SK-N-MC (cell line): ENCODE data around the gene HAPSTR1.

Experiments used
- DNase-seq: peaks from one replicate; pipeline ENCODE4 v3.0.0-alpha.2; 2011; ENCODE audit warnings: low read depth, low spot score
- H3K27ac ChIP-seq: fragments of 200-600 bp; sonication (generic); 2 replicates; pipeline ENCODE4 v1.5.1; 2016; ENCODE audit warnings: mixed run types
- H3K36me3 ChIP-seq: fragments of 200-600 bp; sonication (generic); 2 replicates; pipeline ENCODE4 v1.6.1; 2017; ENCODE audit warnings: antibody characterized with exemption, low read length, mixed read lengths; ENCODE audit not compliant: insufficient read depth
- H3K4me3 ChIP-seq: fragments of 200-600 bp; sonication (generic); 2 replicates; pipeline ENCODE4 v1.5.1; 2016
- H3K9ac ChIP-seq: fragments of 200-600 bp; sonication (generic); 2 replicates; pipeline ENCODE4 v1.8.0; 2017; ENCODE audit warnings: mixed run types, mixed read lengths; ENCODE audit not compliant: insufficient read length
- H3K9me3 ChIP-seq: fragments of 200-600 bp; sonication (generic); 2 replicates; pipeline ENCODE4 v1.6.1; 2017; ENCODE audit warnings: low read depth, mild to moderate bottlenecking, antibody characterized with exemption, low read length, moderate library complexity, mixed read lengths
- EZH2 ChIP-seq: fragments of 200-600 bp; sonication (generic); IDR thresholded peaks from one replicate; pipeline ENCODE4 v1.6.1; 2017; ENCODE audit warnings: antibody characterized with exemption
- FOXP2 ChIP-seq: optimal IDR thresholded peaks from 2 replicates; pipeline ENCODE3; 2011; ENCODE audit warnings: mild to moderate bottlenecking, moderate library complexity; ENCODE audit not compliant: insufficient read depth; ENCODE audit errors: extremely low read length, control extremely low read depth
- POLR2AphosphoS5 ChIP-seq: IDR thresholded peaks from 2 replicates; pipeline ENCODE4 v1.6.1; 2012; ENCODE audit warnings: mild to moderate bottlenecking, low read depth, low read length, borderline replicate concordance

The HAPSTR1 gene

GRCh38 chr16:9061358-9061813, 30.1 kb upstream of the HAPSTR1 start:
- Histone ChIP-seq H3K27ac (no peak overlapping the region), H3K4me3 (no peak overlapping the region), H3K9me3 (no peaks in the 10 kb centered on the region), H3K9ac (no peak overlapping the region), H3K36me3 (no peaks in the 10 kb centered on the region)
- TF ChIP-seq POLR2AphosphoS5 = no peak
- TF ChIP-seq EZH2 = no peak
- DNase-seq = no peak

DNA sequence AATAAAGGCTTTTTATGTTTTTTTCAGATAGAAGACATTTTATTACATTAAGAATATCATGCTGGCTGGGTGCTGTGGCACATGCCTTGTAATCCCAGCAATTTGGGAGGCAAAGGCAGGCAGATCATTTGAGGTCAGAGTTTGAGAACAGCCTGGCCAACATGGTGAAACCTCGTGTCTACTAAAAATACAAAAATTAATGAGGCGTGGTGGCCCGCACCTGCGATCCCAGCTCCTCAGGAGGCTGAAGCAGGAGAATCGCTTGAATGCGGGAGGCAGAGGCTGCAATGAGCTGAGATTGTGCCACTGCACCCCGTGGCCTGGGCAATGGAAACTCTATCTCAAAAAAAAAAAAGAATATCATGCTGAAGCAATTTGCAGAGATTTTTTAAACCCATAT, 29.1 kb upstream of the HAPSTR1 start:
- H3K9ac ChIP-seq = no peak overlapping the region
- TF ChIP-seq POLR2AphosphoS5 = no peak
- no peak for TF ChIP-seq EZH2
- TF ChIP-seq FOXP2 = no peak
- no peak for DNase-seq

DNA sequence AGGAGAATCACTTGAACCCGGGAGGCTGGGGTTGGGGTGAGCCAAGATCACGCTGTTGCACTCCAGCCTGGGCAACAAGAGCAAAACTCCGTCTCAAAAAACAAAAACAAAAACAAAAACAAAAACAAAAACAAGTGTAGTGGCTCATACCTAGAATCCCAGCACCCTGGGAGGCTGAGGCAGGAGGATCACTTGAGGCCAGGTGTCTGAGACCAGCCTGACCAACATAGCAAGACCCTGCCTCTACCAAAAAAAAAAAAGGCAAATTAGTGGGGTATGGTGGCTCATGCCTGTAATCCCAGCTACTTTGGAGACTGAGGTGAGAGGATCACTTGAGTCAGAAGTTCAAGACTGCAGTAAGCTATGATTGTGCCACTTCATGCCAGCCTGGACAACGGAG, 26.4 kb upstream of the HAPSTR1 start:
- no peak overlapping the region for H3K4me3 ChIP-seq
- TF ChIP-seq EZH2 (no peak), FOXP2 (no peak), POLR2AphosphoS5 (no peak)
- H3K36me3 ChIP-seq = no peaks in the 10 kb centered on the region
- no peaks in the 10 kb centered on the region for H3K9me3 ChIP-seq
- no peak for DNase-seq
- H3K27ac ChIP-seq = no peak overlapping the region
- no peak overlapping the region for H3K9ac ChIP-seq

More for the DNA sequence above, 29.1 kb upstream of the HAPSTR1 start:
- Histone ChIP-seq H3K36me3 (no peaks in the 10 kb centered on the region), H3K9me3 (no peaks in the 10 kb centered on the region), H3K4me3 (no peak overlapping the region), H3K27ac (no peak overlapping the region)

DNA sequence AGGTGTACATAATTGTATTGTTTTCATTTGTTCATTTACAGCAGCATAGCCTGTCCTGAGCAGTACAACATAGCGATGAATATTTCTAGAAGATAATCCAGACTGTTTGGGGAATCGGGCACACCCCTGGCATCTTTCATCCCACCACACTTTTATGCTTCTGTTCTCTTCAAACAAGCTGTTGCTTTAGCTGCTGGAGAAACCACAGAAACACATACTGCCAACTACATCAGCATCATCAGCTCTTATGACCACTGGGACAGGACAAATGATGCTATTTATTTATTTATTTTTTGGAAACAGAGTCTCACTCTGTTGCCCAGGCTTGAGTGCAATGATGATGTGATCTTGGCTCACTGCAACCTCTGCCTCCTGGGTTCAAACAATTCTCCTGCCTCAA, 22.6 kb upstream of the HAPSTR1 start:
- H3K36me3 ChIP-seq = no peaks in the 10 kb centered on the region
- H3K4me3 ChIP-seq = no peak overlapping the region
- no peak overlapping the region for H3K9ac ChIP-seq
- no peak for DNase-seq
- no peaks in the 10 kb centered on the region for H3K9me3 ChIP-seq
- TF ChIP-seq POLR2AphosphoS5 (no peak), FOXP2 (no peak), EZH2 (no peak)
- no peak overlapping the region for H3K27ac ChIP-seq

GRCh38 chr16:9070254-9070653, 21.2 kb upstream of the HAPSTR1 start:
- Histone ChIP-seq H3K4me3 (no peak overlapping the region), H3K27ac (peak overlapping the region; percentile 48; the same call in 1 of the 2 replicates), H3K9me3 (no peaks in the 10 kb centered on the region), H3K9ac (no peak overlapping the region), H3K36me3 (no peaks in the 10 kb centered on the region)
- no peak for DNase-seq
- TF ChIP-seq EZH2 = no peak

- no peak overlapping the region for H3K27ac ChIP-seq
- H3K4me3 ChIP-seq = no peak overlapping the region
- no peak for DNase-seq
- H3K36me3 ChIP-seq = no peaks in the 10 kb centered on the region
- TF ChIP-seq POLR2AphosphoS5 (no peak), FOXP2 (no peak), EZH2 (no peak)
- no peak overlapping the region for H3K9ac ChIP-seq
- H3K9me3 ChIP-seq = no peaks in the 10 kb centered on the region; the same call in 1 of the 2 replicates
Observed at GRCh38 chr16:9071377-9071776, 20.1 kb upstream of the HAPSTR1 start.

DNA sequence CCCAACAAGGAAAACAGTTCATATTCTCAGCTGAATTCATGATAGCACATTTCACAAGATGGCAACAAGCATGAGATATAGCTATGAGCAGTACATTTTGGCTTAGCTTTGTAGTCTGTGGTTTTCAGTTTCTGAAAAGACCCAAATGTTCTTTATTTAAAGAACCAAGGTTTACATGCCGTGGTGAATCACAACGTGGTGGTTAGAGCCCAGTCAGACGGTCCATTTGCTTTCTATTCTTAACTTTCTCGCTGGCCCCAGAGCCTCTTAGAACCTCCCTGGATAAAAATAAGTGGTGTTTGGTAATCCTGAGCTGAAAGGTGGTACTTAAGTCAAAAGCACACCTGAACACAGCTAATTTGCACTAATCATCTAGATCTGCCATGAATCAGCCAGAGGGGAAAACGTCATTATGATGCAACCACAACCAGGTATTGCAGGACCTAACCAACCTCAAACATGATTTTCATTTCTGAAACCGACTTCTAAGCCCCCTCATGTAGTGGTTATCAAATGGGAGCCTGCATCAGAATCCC, 18.6 kb upstream of the HAPSTR1 start:
- DNase-seq = no peak
- Histone ChIP-seq H3K36me3 (no peaks in the 10 kb centered on the region), H3K4me3 (no peak overlapping the region), H3K9me3 (no peaks in the 10 kb centered on the region; the same call in 1 of the 2 replicates), H3K27ac (peak overlapping the region; percentile 37), H3K9ac (no peak overlapping the region)
- TF ChIP-seq POLR2AphosphoS5 (no peak), FOXP2 (no peak), EZH2 (no peak)

DNA sequence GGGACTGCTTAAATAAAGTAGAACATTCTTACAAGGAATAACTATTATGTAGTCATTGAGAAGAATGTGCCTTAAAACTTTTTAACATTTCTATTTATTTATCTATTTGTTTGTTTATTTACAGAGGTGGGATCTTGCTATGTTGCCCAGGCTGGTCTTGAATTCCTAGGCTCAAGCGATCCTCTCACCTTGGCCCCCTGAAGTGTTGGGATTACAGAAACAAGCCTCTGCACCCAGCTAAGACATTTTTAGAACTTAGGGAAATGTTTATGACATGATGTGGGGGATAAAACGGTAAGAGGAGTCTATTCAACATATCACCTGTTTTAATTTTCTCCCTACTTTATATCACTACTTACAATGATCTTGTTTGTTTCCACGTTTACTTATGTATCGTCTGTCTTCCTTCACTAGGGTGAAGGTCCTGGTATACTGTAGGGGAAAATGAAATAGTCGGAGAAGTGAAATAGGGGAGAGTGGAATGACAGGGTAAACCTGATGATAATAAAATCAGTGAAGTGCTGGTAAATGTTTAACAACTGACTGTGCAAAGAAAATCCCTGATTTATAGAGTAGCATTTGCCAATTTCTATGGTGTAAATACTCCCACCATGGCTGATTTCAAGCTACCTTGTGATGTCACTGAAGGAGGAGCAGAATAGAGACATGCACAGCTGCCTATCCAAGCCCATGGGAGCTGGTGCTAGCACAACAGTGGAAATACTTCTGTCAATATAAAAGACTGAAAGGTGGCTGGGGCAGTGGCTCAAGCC, 16.0 kb upstream of the HAPSTR1 start:
- no peak overlapping the region for H3K27ac ChIP-seq
- TF ChIP-seq EZH2 = no peak
- TF ChIP-seq FOXP2 = no peak
- no peak for TF ChIP-seq POLR2AphosphoS5
- H3K36me3 ChIP-seq = peaks cover 4% of the 10 kb centered on the region; the same call in 1 of the 2 replicates
- H3K9me3 ChIP-seq = no peaks in the 10 kb centered on the region; the same call in 1 of the 2 replicates
- H3K4me3 ChIP-seq = no peak overlapping the region
- no peak for DNase-seq
- no peak overlapping the region for H3K9ac ChIP-seq
